WTC11 (cell line): Measurements from ENCODE around the gene SGF29. TPM values are rescaled to one million over a fixed set of nuclear protein-coding genes. Genes with fewer than 3 reads are reported as not detected.
"Not testable (repeated sequence)": the region's sequence is repeated elsewhere in the genome, so short reads cannot be mapped to it uniquely, and the experiment has no call there.

Experiments
- ATAC-seq: fragments of 200-7000 bp; cut with Tn5 transposase; 2 replicates; pipeline ENCODE4 v1.10.0; 2021; ENCODE audit warnings: mild to moderate bottlenecking, moderate library complexity
- CTCF ChIA-PET: fragments of 300-600 bp; sonication (Branson Sonifier 250); formaldehyde crosslinking; loops from one replicate; lab custom pipeline; 2021; ENCODE audit warnings: antibody characterized with exemption; lab: Charles Lee
- POLR2A ChIA-PET: fragments of 350-600 bp; sonication (Branson Sonifier 250); formaldehyde crosslinking; loops from one replicate; lab custom pipeline; 2021; ENCODE audit warnings: antibody characterized with exemption; lab: Charles Lee
- DNase-seq: peaks from one replicate; pipeline ENCODE4 v3.0.0; 2021; ENCODE audit warnings: low spot score
- H3K27ac Mint-ChIP-seq: 2 replicates; pipeline ENCODE4 v1.8.0; 2021; ENCODE audit warnings: mixed read lengths
- H3K27me3 Mint-ChIP-seq: 2 replicates; pipeline ENCODE4 v1.8.0; 2021; ENCODE audit warnings: low read depth, mild to moderate bottlenecking, moderate library complexity, mixed read lengths
- H3K36me3 Mint-ChIP-seq: 2 replicates; pipeline ENCODE4 v1.8.0; 2021; ENCODE audit warnings: mixed read lengths
- H3K4me1 Mint-ChIP-seq: 2 replicates; pipeline ENCODE4 v1.8.0; 2022; ENCODE audit warnings: mixed read lengths
- H3K4me3 Mint-ChIP-seq: 2 replicates; pipeline ENCODE4 v1.8.0; 2021; ENCODE audit warnings: mild to moderate bottlenecking, moderate library complexity, mixed read lengths
- H3K9me3 Mint-ChIP-seq: 2 replicates; pipeline ENCODE4 v1.8.0; 2021; ENCODE audit warnings: mixed read lengths
- ATF1 ChIP-seq: sonication (generic); formaldehyde crosslinking; IDR thresholded peaks from 2 replicates; pipeline ENCODE4 v1.8.1; 2023; ENCODE audit warnings: mild to moderate bottlenecking, moderate library complexity, missing genetic modification reagents
- ETV6 ChIP-seq: sonication (generic); formaldehyde crosslinking; IDR thresholded peaks from 2 replicates; pipeline ENCODE4 v1.8.1; 2022; ENCODE audit warnings: mild to moderate bottlenecking, missing genetic modification reagents
- FOXP1 ChIP-seq: sonication (generic); formaldehyde crosslinking; IDR thresholded peaks from 2 replicates; pipeline ENCODE4 v1.8.0; 2022; ENCODE audit warnings: missing genetic modification reagents, mild to moderate bottlenecking, moderate library complexity, borderline replicate concordance
- NR1H2 ChIP-seq: sonication (generic); formaldehyde crosslinking; IDR thresholded peaks from 2 replicates; pipeline ENCODE4 v1.9.0; 2021; ENCODE audit warnings: mild to moderate bottlenecking, moderate library complexity, missing genetic modification reagents
- NR2C2 ChIP-seq: sonication (generic); formaldehyde crosslinking; IDR thresholded peaks from 2 replicates; pipeline ENCODE4 v1.8.0; 2022; ENCODE audit warnings: mild to moderate bottlenecking, missing genetic modification reagents
- NR3C1 ChIP-seq: sonication (generic); formaldehyde crosslinking; conservative IDR thresholded peaks from 2 replicates; pipeline ENCODE4 v1.8.1; 2023; ENCODE audit warnings: low read depth, mild to moderate bottlenecking, missing genetic modification reagents
- SMAD4 ChIP-seq: sonication (generic); formaldehyde crosslinking; IDR thresholded peaks from 2 replicates; pipeline ENCODE4 v1.8.0; 2022; ENCODE audit warnings: mild to moderate bottlenecking, missing genetic modification reagents
- ZNF121 ChIP-seq: sonication (generic); formaldehyde crosslinking; IDR thresholded peaks from 2 replicates; pipeline ENCODE4 v1.8.0; 2023; ENCODE audit warnings: missing genetic modification reagents
- ZNF219 ChIP-seq: sonication (generic); formaldehyde crosslinking; IDR thresholded peaks from 2 replicates; pipeline ENCODE4 v1.8.0; 2023; ENCODE audit warnings: missing genetic modification reagents, mild to moderate bottlenecking, borderline replicate concordance
- total RNA-seq: library from RNA; stranded (reverse); gene quantifications from 3 replicates; pipeline ENCODE4 v1.2.3, GENCODE V29; 2021
- TF ChIP-seq, protein P1 (sequence below): sonication (generic); formaldehyde crosslinking; IDR thresholded peaks from 2 replicates; pipeline ENCODE4 v1.8.1; 2023; ENCODE audit warnings: mild to moderate bottlenecking, missing genetic modification reagents
- TF ChIP-seq, protein P2 (sequence below): sonication (generic); formaldehyde crosslinking; IDR thresholded peaks from 2 replicates; pipeline ENCODE4 v1.8.0; 2023; ENCODE audit warnings: missing genetic modification reagents, mild to moderate bottlenecking, borderline replicate concordance
- TF ChIP-seq, protein P3 (sequence below): sonication (generic); formaldehyde crosslinking; conservative IDR thresholded peaks from 2 replicates; pipeline ENCODE4 v1.8.1; 2023; ENCODE audit warnings: mild to moderate bottlenecking, low read depth, missing genetic modification reagents, moderate library complexity

SGF29 gene
- total RNA-seq, 1 experiment from 2014 or later: 15.0 TPM

DNA sequence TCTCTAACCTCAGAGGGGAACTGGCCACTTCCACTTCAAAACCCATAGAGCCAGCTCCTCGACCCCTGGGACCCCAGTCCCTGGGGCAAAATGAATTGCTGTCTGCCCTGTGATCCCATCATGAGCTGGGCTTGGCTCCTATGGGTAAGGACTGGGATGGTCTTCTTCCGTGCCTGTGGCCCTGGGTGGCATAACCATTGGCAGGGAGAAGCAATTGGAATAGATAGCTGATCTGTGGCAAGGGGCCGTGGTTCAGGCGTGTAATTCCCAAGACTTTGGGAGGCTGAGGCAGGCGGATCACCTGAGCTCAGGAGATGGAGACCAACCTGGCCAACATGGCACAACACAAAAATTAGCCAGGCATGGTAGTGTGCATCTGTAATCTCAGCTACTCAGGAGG is 38.8 kb downstream of the SGF29 start:
- H3K4me3 Mint-ChIP-seq: no peak overlapping the region
- peaks cover 4% of the 10 kb centered on the region; the same call in 1 of the 2 replicates for H3K36me3 Mint-ChIP-seq
- DNase-seq (no peak), ATAC-seq (no peak)
- no peak overlapping the region for H3K27ac Mint-ChIP-seq
- H3K4me1 Mint-ChIP-seq: peaks cover 13% of the 10 kb centered on the region
- no peaks in the 10 kb centered on the region for H3K9me3 Mint-ChIP-seq
- CTCF ChIA-PET: no interaction called here
- TF ChIP-seq, protein P1, sequence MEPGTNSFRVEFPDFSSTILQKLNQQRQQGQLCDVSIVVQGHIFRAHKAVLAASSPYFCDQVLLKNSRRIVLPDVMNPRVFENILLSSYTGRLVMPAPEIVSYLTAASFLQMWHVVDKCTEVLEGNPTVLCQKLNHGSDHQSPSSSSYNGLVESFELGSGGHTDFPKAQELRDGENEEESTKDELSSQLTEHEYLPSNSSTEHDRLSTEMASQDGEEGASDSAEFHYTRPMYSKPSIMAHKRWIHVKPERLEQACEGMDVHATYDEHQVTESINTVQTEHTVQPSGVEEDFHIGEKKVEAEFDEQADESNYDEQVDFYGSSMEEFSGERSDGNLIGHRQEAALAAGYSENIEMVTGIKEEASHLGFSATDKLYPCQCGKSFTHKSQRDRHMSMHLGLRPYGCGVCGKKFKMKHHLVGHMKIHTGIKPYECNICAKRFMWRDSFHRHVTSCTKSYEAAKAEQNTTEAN: no peak
- POLR2A ChIA-PET: no interaction called here
- no peaks in the 10 kb centered on the region for H3K27me3 Mint-ChIP-seq

DNA sequence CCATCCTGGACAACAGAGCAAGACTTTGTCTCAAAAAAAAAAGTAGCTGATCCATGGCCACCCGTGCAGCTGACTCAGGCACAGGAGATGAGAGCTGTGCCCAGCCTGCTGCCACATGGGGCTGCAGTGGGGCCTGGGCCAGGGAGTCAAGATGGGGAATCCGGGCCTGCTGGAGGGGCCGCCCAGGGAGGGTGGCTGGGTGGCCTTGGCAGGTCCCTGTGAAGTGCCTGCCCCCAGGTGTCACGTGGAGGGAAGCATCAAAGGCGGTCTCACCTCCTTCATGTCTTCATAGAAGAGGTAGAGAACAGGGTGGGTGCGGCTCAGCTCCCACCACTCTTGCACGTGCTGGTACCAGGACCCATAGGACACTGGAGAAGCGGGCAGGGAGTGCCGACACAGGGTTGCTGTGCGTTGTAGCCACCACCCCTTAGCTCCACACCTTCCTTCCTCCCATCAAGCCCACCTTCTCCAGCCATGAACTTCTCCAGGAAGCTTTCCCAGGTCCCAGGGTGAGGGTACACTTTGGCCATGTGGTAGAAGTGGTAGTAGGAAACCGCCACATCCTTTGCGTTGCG is 39.3 kb downstream of the SGF29 start:
- Mint-ChIP-seq H3K4me1 (peaks cover 18% of the 10 kb centered on the region), H3K9me3 (no peaks in the 10 kb centered on the region), H3K36me3 (peaks cover 4% of the 10 kb centered on the region; the same call in 1 of the 2 replicates), H3K27ac (no peak overlapping the region)
- CTCF ChIA-PET: interaction anchor here (0.5 kb wide), 1 partner anchor 8 kb away, joined by 4 read pairs; no protein-coding TSS in a partner anchor
- TF ChIP-seq NR2C2 (CRISPR knock-in tag): no peak
- no peak for TF ChIP-seq FOXP1 (CRISPR knock-in tag)
- no peak for TF ChIP-seq ATF1 (CRISPR knock-in tag)
- no peak for TF ChIP-seq SMAD4
- TF ChIP-seq NR1H2: no peak
- TF ChIP-seq NR3C1 (CRISPR knock-in tag): no peak
- TF ChIP-seq ZNF219 (CRISPR knock-in tag): no peak
- no peak for TF ChIP-seq ETV6 (CRISPR knock-in tag)
- TF ChIP-seq, protein P2, sequence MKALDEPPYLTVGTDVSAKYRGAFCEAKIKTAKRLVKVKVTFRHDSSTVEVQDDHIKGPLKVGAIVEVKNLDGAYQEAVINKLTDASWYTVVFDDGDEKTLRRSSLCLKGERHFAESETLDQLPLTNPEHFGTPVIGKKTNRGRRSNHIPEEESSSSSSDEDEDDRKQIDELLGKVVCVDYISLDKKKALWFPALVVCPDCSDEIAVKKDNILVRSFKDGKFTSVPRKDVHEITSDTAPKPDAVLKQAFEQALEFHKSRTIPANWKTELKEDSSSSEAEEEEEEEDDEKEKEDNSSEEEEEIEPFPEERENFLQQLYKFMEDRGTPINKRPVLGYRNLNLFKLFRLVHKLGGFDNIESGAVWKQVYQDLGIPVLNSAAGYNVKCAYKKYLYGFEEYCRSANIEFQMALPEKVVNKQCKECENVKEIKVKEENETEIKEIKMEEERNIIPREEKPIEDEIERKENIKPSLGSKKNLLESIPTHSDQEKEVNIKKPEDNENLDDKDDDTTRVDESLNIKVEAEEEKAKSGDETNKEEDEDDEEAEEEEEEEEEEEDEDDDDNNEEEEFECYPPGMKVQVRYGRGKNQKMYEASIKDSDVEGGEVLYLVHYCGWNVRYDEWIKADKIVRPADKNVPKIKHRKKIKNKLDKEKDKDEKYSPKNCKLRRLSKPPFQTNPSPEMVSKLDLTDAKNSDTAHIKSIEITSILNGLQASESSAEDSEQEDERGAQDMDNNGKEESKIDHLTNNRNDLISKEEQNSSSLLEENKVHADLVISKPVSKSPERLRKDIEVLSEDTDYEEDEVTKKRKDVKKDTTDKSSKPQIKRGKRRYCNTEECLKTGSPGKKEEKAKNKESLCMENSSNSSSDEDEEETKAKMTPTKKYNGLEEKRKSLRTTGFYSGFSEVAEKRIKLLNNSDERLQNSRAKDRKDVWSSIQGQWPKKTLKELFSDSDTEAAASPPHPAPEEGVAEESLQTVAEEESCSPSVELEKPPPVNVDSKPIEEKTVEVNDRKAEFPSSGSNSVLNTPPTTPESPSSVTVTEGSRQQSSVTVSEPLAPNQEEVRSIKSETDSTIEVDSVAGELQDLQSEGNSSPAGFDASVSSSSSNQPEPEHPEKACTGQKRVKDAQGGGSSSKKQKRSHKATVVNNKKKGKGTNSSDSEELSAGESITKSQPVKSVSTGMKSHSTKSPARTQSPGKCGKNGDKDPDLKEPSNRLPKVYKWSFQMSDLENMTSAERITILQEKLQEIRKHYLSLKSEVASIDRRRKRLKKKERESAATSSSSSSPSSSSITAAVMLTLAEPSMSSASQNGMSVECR (CRISPR knock-in tag): no peak
- TF ChIP-seq, protein P3, sequence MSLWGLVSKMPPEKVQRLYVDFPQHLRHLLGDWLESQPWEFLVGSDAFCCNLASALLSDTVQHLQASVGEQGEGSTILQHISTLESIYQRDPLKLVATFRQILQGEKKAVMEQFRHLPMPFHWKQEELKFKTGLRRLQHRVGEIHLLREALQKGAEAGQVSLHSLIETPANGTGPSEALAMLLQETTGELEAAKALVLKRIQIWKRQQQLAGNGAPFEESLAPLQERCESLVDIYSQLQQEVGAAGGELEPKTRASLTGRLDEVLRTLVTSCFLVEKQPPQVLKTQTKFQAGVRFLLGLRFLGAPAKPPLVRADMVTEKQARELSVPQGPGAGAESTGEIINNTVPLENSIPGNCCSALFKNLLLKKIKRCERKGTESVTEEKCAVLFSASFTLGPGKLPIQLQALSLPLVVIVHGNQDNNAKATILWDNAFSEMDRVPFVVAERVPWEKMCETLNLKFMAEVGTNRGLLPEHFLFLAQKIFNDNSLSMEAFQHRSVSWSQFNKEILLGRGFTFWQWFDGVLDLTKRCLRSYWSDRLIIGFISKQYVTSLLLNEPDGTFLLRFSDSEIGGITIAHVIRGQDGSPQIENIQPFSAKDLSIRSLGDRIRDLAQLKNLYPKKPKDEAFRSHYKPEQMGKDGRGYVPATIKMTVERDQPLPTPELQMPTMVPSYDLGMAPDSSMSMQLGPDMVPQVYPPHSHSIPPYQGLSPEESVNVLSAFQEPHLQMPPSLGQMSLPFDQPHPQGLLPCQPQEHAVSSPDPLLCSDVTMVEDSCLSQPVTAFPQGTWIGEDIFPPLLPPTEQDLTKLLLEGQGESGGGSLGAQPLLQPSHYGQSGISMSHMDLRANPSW: no peak
- TF ChIP-seq ZNF121 (CRISPR knock-in tag): no peak
- TF ChIP-seq, all 79 proteins: peak for 0
- Mint-ChIP-seq H3K27me3 (no peaks in the 10 kb centered on the region), H3K4me3 (no peak overlapping the region)
- ATAC-seq (no peak), DNase-seq (no peak)
- POLR2A ChIA-PET: no interaction called here

DNA sequence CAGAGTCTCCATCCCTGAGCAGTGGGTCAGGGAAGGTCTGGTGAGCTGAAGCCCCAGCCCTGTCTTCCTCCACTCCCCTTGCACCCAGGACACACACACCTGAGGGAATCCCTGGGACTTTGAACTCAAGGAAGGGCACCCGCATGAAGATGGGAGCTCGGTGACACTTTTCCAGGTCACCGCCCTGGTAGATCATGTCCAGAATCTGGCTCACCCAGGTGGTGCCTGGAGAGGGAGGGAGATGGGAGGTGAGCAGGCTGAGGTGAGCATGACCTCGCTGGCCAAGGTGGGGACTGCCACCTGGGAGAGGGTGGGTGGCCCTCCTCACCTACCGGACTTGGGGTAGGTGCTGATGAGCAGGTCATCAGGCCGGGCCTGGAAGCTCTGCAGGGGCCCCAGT is 41.7 kb downstream of the SGF29 start:
- H3K27me3 Mint-ChIP-seq, POLR2A ChIA-PET, DNase-seq, H3K9me3 Mint-ChIP-seq, H3K27ac Mint-ChIP-seq, ATAC-seq, H3K36me3 Mint-ChIP-seq, CTCF ChIA-PET, H3K4me3 Mint-ChIP-seq: not testable (repeated sequence)
- peaks cover 19% of the 10 kb centered on the region for H3K4me1 Mint-ChIP-seq
